Activated T-cell treated with anti-CD3 and anti-CD28 coated beads, Interleukin-2, amount 50 U/mL, for 48 hours (primary cell): Measurements from ENCODE around the gene ESPNL.
A peak's percentile ranks its signal among the peaks of the same experiment; 100 is the strongest.

Experiments used
- DNase-seq, 2 experiments: peaks; one replicate each; pipeline ENCODE4 v3.0.0-alpha.2; 2020

Gene ESPNL

GRCh38 chr2:238144262-238144661 is 44.1 kb downstream of the ESPNL start:
- DNase-seq = no peak

GRCh38 chr2:238145046-238145445 is 44.9 kb downstream of the ESPNL start:
- DNase-seq = no peak

- no peak for DNase-seq
Observed at GRCh38 chr2:238145851-238146250, 45.7 kb downstream of the ESPNL start.

- no peak for DNase-seq
Observed at GRCh38 chr2:238146884-238147544, 46.9 kb downstream of the ESPNL start.

- DNase-seq = no peak
Observed at GRCh38 chr2:238148981-238149380, 48.8 kb downstream of the ESPNL start.

- DNase-seq = no peak
Observed at GRCh38 chr2:238149841-238150572, 49.9 kb downstream of the ESPNL start.

GRCh38 chr2:238150686-238151085 is 50.5 kb downstream of the ESPNL start:
- no peak for DNase-seq

- DNase-seq = no peak
Observed at GRCh38 chr2:238151205-238151604, 51.1 kb downstream of the ESPNL start.

GRCh38 chr2:238151628-238152235 is 51.6 kb downstream of the ESPNL start:
- no peak for DNase-seq

GRCh38 chr2:238152771-238153688 is 52.9 kb downstream of the ESPNL start:
- DNase-seq = no peak

GRCh38 chr2:238154570-238154969 is 54.4 kb downstream of the ESPNL start:
- DNase-seq = no peak

GRCh38 chr2:238155051-238155760 is 55.1 kb downstream of the ESPNL start:
- no peak for DNase-seq

GRCh38 chr2:238155761-238156694 is 55.9 kb downstream of the ESPNL start:
- no peak for DNase-seq

- DNase-seq = no peak
Observed at GRCh38 chr2:238157506-238158017, 57.4 kb downstream of the ESPNL start.

GRCh38 chr2:238158018-238158508 is 57.9 kb downstream of the ESPNL start:
- DNase-seq = no peak

GRCh38 chr2:238158509-238159070 is 58.5 kb downstream of the ESPNL start, which contains the start of gene ERFE:
TSS of gene ERFE (plus strand) at chr2:238158970. CDS start at chr2:238159008, 38 bp downstream.
- peak; percentile 78 to 79 for DNase-seq

GRCh38 chr2:238159071-238159539 is 59.0 kb downstream of the ESPNL start:
- DNase-seq = peak in 1 of 2 experiments; percentile 57

GRCh38 chr2:238159661-238160205 is 59.6 kb downstream of the ESPNL start:
- no peak for DNase-seq

- no peak for DNase-seq
Observed at GRCh38 chr2:238160206-238161129, 60.3 kb downstream of the ESPNL start.
